IPS-20b (cell line): ENCODE data around the gene TFDP1.

Experiments
- H3K27ac ChIP-seq: one replicate; pipeline ENCODE4 v1.5.1; 2013; ENCODE audit warnings: low read length
- H3K27me3 ChIP-seq: 2 replicates; pipeline ENCODE4 v1.6.1; 2013; ENCODE audit warnings: mild to moderate bottlenecking, low read length, inconsistent platforms; ENCODE audit not compliant: insufficient read depth
- H3K36me3 ChIP-seq: 2 replicates; pipeline ENCODE4 v1.6.1; 2013; ENCODE audit warnings: low read depth, mild to moderate bottlenecking, inconsistent platforms, low read length, moderate library complexity; ENCODE audit not compliant: insufficient read depth
- H3K4me1 ChIP-seq: 2 replicates; pipeline ENCODE4 v1.6.1; 2013; ENCODE audit warnings: mild to moderate bottlenecking, control low read depth, inconsistent platforms, low read length, moderate library complexity; ENCODE audit not compliant: insufficient read depth
- H3K4me3 ChIP-seq: 2 replicates; pipeline ENCODE4 v1.5.1; 2013; ENCODE audit warnings: mild to moderate bottlenecking, low read length, inconsistent platforms
- H3K9ac ChIP-seq: 2 replicates; pipeline ENCODE4 v1.6.1; 2013; ENCODE audit warnings: low read depth, mild to moderate bottlenecking, inconsistent platforms, low read length, moderate library complexity
- H3K9me3 ChIP-seq: 2 replicates; pipeline ENCODE4 v1.6.1; 2013; ENCODE audit warnings: mild to moderate bottlenecking, low read depth, low read length, inconsistent platforms; ENCODE audit not compliant: insufficient read depth

Gene TFDP1, protein sequence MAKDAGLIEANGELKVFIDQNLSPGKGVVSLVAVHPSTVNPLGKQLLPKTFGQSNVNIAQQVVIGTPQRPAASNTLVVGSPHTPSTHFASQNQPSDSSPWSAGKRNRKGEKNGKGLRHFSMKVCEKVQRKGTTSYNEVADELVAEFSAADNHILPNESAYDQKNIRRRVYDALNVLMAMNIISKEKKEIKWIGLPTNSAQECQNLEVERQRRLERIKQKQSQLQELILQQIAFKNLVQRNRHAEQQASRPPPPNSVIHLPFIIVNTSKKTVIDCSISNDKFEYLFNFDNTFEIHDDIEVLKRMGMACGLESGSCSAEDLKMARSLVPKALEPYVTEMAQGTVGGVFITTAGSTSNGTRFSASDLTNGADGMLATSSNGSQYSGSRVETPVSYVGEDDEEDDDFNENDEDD

DNA sequence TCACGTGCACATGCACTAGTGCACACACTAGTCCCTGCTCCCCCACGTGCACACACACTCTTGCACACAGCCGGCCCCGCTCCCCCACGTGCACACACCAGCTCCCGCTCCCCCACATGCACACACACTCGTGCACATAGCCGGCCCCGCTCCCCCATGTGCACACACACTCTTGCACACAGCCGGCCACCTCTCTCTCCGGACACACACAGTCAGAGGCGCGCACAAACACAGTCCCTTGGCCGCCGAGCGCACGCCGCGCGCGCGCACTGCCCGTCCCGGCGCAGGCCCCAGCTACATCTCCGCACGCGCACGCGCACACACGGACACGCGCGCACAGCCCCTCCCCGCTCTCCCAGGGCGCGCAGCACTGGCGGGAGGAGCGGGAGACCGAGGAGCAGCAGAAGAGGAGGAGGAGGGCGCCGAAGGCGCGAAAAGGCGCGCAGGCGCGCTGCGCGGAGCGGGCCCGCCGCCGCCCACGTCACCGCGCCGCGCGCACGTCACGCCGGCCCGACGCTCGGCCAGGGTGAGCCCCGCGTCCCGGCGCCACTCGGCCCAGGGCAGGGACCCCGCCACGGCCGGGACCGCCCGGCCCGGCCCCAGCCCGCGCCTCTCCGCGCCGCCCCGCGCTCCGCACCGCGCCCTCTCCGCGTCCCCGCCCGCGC lies at the start of gene TFDP1:
TFDP1 (plus strand) TSS at position 549 of the 665 bp plus-strand sequence. CDS start 1,085 bp downstream, outside the sequence.
- Histone ChIP-seq H3K4me1 (no peaks in the 10 kb centered on the region), H3K27ac (no peak within 1 kb of the TSS), H3K9ac (peak within 1 kb of the TSS; percentile 80), H3K27me3 (no peaks in the 10 kb centered on the region), H3K9me3 (no peaks in the 10 kb centered on the region), H3K4me3 (peak within 1 kb of the TSS; percentile 82), H3K36me3 (peaks cover 29% of the 10 kb centered on the region)

- no peak overlapping the region; the same call in 1 of the 2 replicates for H3K9ac ChIP-seq
- H3K27ac ChIP-seq, result no peak overlapping the region
- no peaks in the 10 kb centered on the region; the same call in 1 of the 2 replicates for H3K4me1 ChIP-seq
- no peaks in the 10 kb centered on the region for H3K9me3 ChIP-seq
- H3K27me3 ChIP-seq, result no peaks in the 10 kb centered on the region
- peaks cover 19% of the 10 kb centered on the region for H3K36me3 ChIP-seq
- H3K4me3 ChIP-seq, result no peak overlapping the region
Observed at GRCh38 chr13:113535381-113535781, 49.2 kb upstream of the TFDP1 start.

DNA sequence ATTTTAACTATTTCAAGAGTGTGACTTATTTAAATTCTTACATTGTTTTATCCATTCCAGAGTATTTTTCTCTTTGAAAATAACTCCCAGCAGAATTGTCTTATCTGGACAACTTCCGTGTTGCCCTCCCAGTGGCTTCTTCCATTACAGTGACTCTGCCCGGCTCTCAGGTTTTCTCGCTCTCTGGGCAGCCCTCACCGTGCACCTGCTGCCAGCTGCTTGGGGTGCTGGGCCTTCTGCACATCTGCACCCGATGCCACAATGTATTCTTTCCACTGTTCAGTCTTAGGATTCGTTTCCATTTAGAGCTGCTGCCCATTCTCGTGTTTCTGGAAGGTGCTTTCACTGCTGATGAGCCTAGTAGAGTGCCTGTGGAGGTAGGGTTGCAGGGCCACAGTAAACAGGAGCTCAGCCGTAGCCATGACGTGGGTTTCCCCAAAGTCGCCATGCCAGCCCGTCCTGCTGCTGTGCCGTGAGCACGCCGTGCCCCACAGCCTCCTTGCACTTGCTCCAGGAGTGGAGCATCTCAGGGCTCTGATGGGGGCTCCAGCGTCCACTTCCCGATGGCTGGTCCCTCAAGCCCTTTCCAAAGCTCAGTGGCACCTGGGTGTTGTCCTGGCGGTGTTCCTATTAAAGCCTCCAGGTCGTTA lies 48.0 kb upstream of the TFDP1 start:
- Histone ChIP-seq H3K9ac (no peak overlapping the region), H3K27me3 (no peaks in the 10 kb centered on the region), H3K4me3 (no peak overlapping the region), H3K36me3 (peaks cover 24% of the 10 kb centered on the region), H3K4me1 (no peaks in the 10 kb centered on the region; the same call in 1 of the 2 replicates), H3K9me3 (no peaks in the 10 kb centered on the region), H3K27ac (no peak overlapping the region)

DNA sequence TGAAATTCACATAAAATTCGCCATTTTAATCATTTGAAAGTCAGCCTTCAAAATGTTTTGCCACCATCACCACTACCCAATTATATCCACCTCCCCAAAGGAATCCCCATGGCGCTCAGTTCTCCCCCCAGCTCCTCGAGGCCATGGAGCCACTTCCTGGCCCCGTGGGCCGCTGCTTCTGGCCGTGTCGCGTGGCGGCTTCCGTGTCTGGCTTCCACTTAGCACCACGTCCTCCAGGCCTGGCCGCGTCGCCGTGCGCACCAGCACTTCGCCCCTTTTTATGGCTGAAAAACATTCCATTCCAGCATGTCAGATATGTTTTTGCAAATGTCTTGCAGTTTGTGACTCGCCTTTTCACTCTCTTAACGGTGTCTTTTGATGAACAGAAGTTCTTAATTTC lies 47.3 kb upstream of the TFDP1 start:
- H3K4me1 ChIP-seq, result no peaks in the 10 kb centered on the region
- H3K36me3 ChIP-seq, result peaks cover 22% of the 10 kb centered on the region
- no peaks in the 10 kb centered on the region for H3K27me3 ChIP-seq
- no peak overlapping the region for H3K9ac ChIP-seq
- no peaks in the 10 kb centered on the region for H3K9me3 ChIP-seq
- no peak overlapping the region for H3K4me3 ChIP-seq
- H3K27ac ChIP-seq, result no peak overlapping the region

DNA sequence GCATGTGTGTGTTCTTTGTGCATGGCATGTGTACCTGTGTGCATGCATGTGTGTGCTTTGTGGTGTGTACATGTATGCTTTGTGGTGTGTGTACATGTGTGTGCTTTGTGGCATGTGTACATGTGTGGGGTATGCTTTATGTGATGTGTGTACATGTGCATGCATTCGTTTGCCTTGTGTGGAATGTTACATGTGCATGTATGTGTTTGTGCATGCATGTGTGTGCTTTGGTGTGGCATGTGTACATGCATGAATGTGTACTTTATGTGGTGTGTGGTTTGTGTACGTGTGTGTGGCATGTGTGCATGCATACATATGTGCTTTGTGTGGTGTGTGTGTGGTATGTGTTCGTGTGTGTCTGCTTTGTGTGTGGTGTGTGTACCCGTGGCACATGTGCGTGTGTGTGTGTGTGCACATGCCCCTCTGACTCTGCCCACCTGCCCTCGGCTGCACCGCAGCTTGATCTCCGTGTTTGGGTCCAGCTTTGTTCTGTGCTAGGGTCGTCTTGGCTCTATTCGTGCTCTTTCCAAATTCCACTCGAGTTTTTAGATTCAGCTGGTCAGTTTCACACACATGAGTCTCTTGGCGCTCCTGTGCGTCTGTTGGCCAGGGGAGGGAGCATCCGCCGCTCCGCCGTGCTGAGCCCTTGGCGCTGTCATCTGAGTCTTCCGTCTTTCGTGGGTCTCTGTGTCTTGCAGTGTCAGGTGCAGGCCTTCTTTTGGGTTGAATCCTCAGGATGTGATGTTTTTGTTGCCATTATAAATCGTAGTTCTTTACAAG lies 46.5 kb upstream of the TFDP1 start:
- H3K9ac ChIP-seq, result no peak overlapping the region
- no peaks in the 10 kb centered on the region for H3K4me1 ChIP-seq
- peaks cover 25% of the 10 kb centered on the region for H3K36me3 ChIP-seq
- no peak overlapping the region for H3K4me3 ChIP-seq
- H3K9me3 ChIP-seq, result no peaks in the 10 kb centered on the region
- no peaks in the 10 kb centered on the region for H3K27me3 ChIP-seq
- no peak overlapping the region for H3K27ac ChIP-seq

GRCh38 chr13:113538689-113539058 lies 45.9 kb upstream of the TFDP1 start:
- H3K27ac ChIP-seq, result no peak overlapping the region
- peaks cover 25% of the 10 kb centered on the region for H3K36me3 ChIP-seq
- H3K4me3 ChIP-seq, result no peak overlapping the region
- H3K4me1 ChIP-seq, result no peaks in the 10 kb centered on the region
- H3K27me3 ChIP-seq, result no peaks in the 10 kb centered on the region
- H3K9me3 ChIP-seq, result no peaks in the 10 kb centered on the region
- no peak overlapping the region for H3K9ac ChIP-seq

- peaks cover 22% of the 10 kb centered on the region for H3K36me3 ChIP-seq
- H3K4me1 ChIP-seq, result no peaks in the 10 kb centered on the region
- no peak overlapping the region for H3K9ac ChIP-seq
- no peak overlapping the region for H3K4me3 ChIP-seq
- no peaks in the 10 kb centered on the region for H3K9me3 ChIP-seq
- H3K27me3 ChIP-seq, result no peaks in the 10 kb centered on the region
- H3K27ac ChIP-seq, result no peak overlapping the region
Observed at GRCh38 chr13:113539176-113539575, 45.4 kb upstream of the TFDP1 start.

GRCh38 chr13:113539822-113540221 lies 44.7 kb upstream of the TFDP1 start:
- Histone ChIP-seq H3K9me3 (no peaks in the 10 kb centered on the region), H3K27ac (no peak overlapping the region), H3K4me1 (no peaks in the 10 kb centered on the region), H3K36me3 (peaks cover 19% of the 10 kb centered on the region), H3K9ac (no peak overlapping the region), H3K27me3 (no peaks in the 10 kb centered on the region), H3K4me3 (no peak overlapping the region)

- Histone ChIP-seq H3K4me3 (no peak overlapping the region), H3K27me3 (no peaks in the 10 kb centered on the region), H3K36me3 (peaks cover 23% of the 10 kb centered on the region)
Observed at GRCh38 chr13:113540523-113540922, 44.0 kb upstream of the TFDP1 start.

DNA sequence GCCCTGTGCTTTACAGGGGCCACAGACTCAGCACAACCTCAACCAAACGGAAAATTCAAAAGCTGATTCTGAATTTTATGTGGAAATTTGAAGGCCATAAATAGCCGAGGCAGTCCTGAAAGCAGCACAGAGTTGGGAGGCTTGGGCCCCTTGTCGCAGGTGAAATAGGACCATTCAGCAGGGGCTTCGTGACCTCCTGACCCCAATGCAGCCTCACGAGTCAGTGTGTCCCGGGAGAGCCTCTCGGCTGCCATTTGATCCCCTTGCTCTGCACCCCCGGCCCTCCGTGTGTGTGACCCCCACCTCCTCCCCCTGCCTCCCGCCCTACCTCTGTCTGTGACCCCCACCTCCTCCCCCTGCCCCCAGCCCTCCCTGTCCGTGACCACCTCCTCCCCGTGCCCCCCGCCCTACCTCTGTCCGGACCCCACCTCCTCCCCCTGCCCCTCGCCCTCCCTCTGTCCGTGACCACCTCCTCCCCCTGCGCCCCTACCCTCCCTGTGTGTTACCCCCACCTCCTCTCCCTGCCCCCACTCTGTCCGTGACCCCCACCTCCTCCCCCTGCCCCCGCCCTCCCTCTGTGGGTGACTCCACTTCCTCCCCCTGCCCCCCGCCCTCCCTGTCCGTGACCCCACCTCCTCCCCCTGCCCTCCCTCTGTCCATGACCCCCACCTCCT lies 41.7 kb upstream of the TFDP1 start:
- no peaks in the 10 kb centered on the region for H3K27me3 ChIP-seq
- H3K4me1 ChIP-seq, result no peaks in the 10 kb centered on the region
- H3K4me3 ChIP-seq, result no peak overlapping the region
- peaks cover 26% of the 10 kb centered on the region for H3K36me3 ChIP-seq
- no peak overlapping the region for H3K9ac ChIP-seq
- no peak overlapping the region for H3K27ac ChIP-seq
- no peaks in the 10 kb centered on the region for H3K9me3 ChIP-seq

More at GRCh38 chr13:113540523-113540922, 44.0 kb upstream of the TFDP1 start:
- Histone ChIP-seq H3K9me3 (no peaks in the 10 kb centered on the region), H3K4me1 (no peaks in the 10 kb centered on the region), H3K27ac (no peak overlapping the region), H3K9ac (no peak overlapping the region)
